ENCODE data around the gene PFKL.

PFKL gene

DNA sequence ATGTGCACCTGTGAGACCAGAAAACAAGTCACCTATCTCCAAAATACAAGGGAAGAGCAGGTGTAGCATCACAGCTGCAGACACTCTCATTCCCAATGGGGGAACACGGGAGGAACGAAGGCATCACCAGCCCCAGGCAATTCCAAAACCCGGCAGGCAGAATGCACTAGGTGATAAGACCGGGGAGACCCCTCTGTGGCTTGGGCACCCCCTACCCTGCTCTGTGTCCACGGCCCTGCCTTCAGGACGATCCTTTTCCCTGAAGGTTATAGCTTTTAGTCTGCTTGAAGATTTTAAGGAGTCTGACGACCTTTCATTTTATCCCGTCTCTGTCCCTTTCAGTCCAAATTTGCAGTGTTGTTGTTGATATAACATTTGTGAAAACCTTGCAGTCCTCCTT, 72.8 kb downstream of the PFKL start:
- no peaks in the 10 kb centered on the region for H3K36me3 Mint-ChIP-seq (ENCODE audit: low read depth)
- H3K27me3 Mint-ChIP-seq, result no peaks in the 10 kb centered on the region
- H3K4me1 Mint-ChIP-seq (ENCODE audit: low read depth), result peaks cover 29% of the 10 kb centered on the region
- no peak overlapping the region for H3K27ac Mint-ChIP-seq
- peaks cover 3% of the 10 kb centered on the region for H3K9me3 Mint-ChIP-seq
- H3K4me3 Mint-ChIP-seq, result no peak overlapping the region

DNA sequence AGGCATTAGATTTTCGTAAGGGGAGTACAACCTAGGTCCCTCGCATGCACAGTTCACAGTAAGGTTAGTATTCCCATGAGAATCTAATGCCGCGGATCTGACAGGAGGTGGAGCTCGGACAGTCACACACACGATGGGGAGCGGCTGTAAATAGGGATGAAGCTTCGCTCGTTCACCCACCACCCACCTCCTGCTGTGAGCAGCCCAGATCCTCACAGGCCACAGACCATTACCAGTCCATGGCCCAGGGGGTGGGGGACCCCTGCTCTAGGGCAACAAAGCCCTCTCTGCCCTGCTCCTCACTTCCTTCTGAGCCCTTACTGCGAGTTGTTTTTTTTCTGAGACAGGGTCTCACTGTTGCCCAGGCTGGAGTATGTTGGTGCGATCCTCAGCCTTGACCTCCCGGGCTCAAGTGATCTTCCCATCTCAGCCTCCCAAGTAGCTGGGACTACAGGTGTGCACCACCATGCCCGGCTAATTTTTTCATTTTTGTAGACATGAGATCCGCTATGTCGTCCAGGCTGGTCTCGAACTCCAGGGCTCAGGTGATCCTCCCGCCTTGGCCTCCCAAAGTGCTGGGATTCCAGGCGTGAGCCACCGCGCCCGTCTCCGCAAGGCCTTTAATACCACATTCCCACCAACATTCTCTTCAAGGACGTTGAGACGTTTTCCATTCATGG, 74.9 kb downstream of the PFKL start:
- Mint-ChIP-seq H3K9me3 (peaks cover 3% of the 10 kb centered on the region), H3K27me3 (no peaks in the 10 kb centered on the region), H3K4me3 (peak overlapping the region; percentile 4), H3K36me3 (ENCODE audit: low read depth) (no peaks in the 10 kb centered on the region), H3K27ac (no peak overlapping the region), H3K4me1 (ENCODE audit: low read depth) (peaks cover 29% of the 10 kb centered on the region)

DNA sequence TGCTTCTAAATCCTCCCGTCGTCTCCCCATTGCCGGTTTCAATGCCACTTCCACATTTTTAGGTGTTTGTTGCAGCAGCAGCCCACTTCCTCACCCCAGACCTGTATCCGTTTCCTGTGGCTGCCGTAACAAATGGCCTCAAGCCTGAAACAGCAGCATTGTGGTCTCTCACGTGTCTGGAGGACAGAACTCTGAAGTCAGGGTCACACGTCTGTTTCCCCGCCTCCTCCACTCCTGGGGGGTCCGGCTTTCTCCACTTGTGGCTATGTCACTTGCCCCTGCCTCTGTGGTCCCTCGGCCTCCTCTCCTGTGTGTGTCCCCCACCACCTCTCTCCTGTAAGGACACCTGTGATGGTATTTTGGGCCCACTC, 75.4 kb downstream of the PFKL start:
- Mint-ChIP-seq H3K27me3 (no peaks in the 10 kb centered on the region), H3K36me3 (ENCODE audit: low read depth) (no peaks in the 10 kb centered on the region), H3K4me3 (peak overlapping the region; percentile 4), H3K4me1 (ENCODE audit: low read depth) (peaks cover 29% of the 10 kb centered on the region), H3K27ac (no peak overlapping the region), H3K9me3 (peaks cover 3% of the 10 kb centered on the region)

DNA sequence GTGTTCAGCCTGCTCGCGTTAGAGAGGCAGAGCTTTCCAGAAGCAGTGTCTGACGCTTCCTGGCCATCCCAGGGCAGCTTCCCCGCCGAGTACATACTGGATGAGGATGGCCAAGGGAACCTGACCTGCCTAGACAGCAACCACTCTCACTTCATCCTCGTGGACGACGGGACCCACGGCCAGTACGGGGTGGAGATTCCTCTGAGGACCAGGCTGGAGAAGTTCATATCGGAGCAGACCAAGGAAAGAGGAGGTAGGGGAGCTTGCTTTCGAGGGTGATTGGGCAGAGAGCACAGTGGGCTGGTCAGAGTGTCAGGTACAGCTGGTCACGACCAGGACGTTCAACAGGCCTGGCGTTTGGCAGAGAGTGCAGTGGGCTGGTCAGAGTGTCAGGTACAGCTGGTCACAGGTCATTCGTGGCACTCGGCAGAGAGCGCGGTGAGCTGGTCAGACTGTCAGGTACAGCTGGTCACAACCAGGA, 75.9 kb downstream of the PFKL start:
- H3K4me1 Mint-ChIP-seq (ENCODE audit: low read depth), result peaks cover 29% of the 10 kb centered on the region
- H3K4me3 Mint-ChIP-seq, result no peak overlapping the region
- H3K27ac Mint-ChIP-seq, result no peak overlapping the region
- no peaks in the 10 kb centered on the region for H3K27me3 Mint-ChIP-seq
- H3K36me3 Mint-ChIP-seq (ENCODE audit: low read depth), result no peaks in the 10 kb centered on the region
- H3K9me3 Mint-ChIP-seq, result peaks cover 3% of the 10 kb centered on the region

DNA sequence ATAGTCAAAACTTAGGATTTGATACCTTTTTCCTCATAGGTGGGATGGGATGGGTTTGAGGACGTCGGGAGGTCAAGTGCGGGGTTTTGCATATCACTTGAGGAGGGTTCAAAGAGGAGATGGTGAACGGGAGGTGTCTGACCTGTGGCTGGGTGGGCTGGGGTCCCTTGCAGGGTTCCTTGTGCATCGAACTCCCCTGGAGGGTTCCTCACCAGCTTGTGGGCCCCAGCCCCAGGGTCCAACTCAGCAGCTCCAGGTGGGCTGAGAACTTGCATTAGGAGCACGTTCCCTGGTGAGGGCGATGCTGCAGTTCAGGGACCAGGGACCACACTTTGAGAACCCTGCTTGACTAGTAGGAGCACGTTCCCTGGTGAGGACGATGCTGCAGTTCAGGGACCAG, 76.8 kb downstream of the PFKL start:
- Mint-ChIP-seq H3K36me3 (ENCODE audit: low read depth) (no peaks in the 10 kb centered on the region), H3K9me3 (no peaks in the 10 kb centered on the region), H3K27ac (no peak overlapping the region), H3K27me3 (no peaks in the 10 kb centered on the region), H3K4me1 (ENCODE audit: low read depth) (peaks cover 29% of the 10 kb centered on the region), H3K4me3 (no peak overlapping the region)
